Airway epithelial cell (primary cell): Measurements from ENCODE around the gene GGT7. TPM values are rescaled to one million over a fixed set of nuclear protein-coding genes. Genes with fewer than 3 reads are reported as not detected.

Source experiments
- total RNA-seq: library from RNA; depleted of rRNA; stranded (reverse); fragments of >200 nt; gene quantifications from 2 replicates; pipeline ENCODE4 v1.2.3, GENCODE V29; 2015

The GGT7 gene, protein sequence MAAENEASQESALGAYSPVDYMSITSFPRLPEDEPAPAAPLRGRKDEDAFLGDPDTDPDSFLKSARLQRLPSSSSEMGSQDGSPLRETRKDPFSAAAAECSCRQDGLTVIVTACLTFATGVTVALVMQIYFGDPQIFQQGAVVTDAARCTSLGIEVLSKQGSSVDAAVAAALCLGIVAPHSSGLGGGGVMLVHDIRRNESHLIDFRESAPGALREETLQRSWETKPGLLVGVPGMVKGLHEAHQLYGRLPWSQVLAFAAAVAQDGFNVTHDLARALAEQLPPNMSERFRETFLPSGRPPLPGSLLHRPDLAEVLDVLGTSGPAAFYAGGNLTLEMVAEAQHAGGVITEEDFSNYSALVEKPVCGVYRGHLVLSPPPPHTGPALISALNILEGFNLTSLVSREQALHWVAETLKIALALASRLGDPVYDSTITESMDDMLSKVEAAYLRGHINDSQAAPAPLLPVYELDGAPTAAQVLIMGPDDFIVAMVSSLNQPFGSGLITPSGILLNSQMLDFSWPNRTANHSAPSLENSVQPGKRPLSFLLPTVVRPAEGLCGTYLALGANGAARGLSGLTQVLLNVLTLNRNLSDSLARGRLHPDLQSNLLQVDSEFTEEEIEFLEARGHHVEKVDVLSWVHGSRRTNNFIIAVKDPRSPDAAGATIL
- 3.4 and 3.5 TPM in 2 replicates for total RNA-seq

DNA sequence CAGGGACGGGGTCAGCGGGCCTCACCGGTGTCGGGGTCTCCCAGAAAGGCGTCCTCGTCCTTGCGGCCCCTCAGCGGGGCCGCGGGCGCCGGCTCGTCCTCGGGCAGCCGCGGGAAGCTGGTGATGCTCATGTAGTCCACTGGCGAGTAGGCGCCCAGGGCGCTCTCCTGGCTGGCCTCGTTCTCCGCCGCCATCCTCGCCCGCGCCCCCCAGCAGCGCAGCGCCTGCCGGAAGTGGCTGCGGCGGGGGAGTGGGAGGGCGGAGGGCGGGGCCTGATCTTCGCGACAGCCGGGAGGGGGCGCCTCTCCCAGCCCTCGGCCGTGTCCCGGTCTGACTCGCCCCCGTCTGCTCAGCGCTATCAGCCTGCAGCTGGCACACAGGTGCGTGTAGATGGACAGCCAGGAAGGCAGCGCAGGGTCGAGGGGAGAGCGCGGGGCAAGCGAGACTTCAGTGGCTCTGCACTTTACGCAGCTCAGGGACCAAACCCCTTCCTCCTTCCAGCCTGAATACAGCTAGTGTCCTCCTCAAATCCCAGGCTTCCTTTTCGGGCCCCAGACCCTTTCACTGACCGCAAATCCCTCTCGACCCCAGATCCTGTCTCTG, at the start of gene GGT7:
Gene GGT7, minus strand, starts transcription at position 235 of the 603 bp plus-strand sequence. Its CDS starts 41 bp downstream, at position 194.

DNA sequence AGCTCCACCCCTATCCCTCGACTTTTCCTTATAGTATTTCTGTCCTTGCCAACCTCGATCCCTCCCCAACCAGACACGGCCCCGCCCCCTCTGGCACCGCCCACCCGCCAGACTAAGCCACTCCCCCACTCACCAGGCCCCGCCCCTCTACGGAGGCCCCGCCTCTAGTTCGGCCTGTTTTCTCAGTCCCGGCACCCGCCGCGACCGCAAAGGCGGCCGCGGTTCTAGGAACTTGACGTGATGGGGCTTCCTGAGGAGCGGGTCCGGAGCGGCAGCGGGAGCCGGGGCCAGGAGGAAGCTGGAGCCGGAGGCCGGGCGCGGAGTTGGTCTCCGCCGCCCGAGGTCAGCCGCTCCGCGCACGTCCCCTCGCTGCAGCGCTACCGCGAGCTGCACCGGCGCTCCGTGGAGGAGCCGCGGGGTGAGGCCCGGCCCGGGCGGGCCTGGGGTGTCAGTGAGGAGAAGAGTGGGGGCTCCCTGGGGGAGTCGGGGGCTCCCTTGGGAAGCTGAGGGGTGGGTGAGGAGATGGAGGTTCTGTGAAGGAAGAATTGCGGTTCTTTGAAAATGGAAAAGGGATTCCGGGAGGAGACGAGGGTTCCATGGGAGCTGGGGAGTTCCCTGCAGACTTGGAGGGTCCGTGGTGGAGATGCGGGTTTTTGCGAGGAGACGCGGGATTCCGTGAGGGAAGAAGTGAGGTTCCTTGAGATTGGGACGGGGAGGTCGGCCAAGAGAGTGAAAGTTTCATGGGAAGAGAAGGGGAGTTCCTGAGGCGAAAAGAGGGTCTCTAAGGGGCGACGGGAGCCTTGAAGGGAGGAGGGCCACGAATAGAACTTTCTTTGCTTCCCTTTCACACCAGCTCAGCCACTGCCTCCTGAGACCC, 4.0 kb upstream of the GGT7 start, which contains the start of gene ACSS2:
Gene ACSS2, plus strand, starts transcription at position 207 of the 877 bp plus-strand sequence. Its CDS starts 34 bp downstream, at position 241.

DNA sequence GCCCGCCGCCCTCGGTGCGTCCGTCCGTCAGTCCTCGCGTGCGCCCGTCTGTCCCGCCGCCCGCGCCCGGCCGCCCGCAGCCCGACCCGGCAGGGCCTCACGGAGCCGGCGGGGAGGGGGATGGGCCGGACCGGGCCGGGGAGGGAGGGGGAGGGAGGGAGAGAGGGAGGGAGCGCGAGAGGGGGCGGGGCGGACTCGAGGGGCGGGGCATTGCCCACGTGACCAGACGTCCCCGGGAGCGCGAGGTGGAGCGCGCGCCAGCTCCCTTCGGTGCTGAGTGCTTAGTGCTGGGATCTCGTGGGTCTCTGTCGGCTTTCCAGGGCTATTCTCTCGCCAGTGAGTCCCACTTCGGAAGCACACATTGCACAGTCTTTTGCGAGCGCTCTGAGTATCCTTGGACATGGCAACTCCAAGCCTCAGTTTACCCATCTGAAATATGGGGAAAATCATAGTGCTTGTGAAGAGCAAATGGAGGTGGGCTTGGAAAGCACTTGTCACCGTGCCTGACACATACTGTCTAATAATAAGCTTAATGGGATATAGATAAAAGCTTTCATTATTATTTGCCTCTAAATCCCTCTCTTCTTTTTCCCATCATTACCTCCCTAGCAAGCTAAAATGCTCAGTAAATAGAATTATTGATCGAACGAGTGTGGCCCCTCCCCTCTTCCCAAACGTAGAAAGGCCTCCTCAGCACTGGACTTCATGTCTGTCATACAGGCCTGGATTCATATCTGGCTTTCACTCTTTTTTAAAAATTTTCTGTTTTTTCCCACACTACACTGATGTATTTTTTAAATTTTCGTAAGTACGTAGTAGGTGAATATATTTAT, 46.9 kb downstream of the GGT7 start, which contains the start of gene NCOA6:
Gene NCOA6, minus strand, starts transcription at position 122 of the 833 bp plus-strand sequence. CDS start 43,296 bp downstream, outside the sequence.

Other genes with a start within 250 kb of the GGT7 start
- 20.0 and 23.7 TPM in 2 replicates for gene PIGU, start 195.8 kb downstream of the GGT7 start, total RNA-seq
- gene TP53INP2, start 168.5 kb downstream of the GGT7 start, total RNA-seq: 2.7 and 4.0 TPM in 2 replicates
- gene NCOA6, start 47.2 kb downstream of the GGT7 start, total RNA-seq: 4.7 and 15.9 TPM in 2 replicates
- gene ACSS2, start 3.8 kb upstream of the GGT7 start, total RNA-seq: 80.3 and 81.4 TPM in 2 replicates
- 79.0 and 83.2 TPM in 2 replicates for gene GSS, start 83.0 kb upstream of the GGT7 start, total RNA-seq
- under 0.01 TPM in 1 of 2 replicates, not detected in the other for gene MYH7B, start 83.0 kb upstream of the GGT7 start, total RNA-seq
- gene TRPC4AP, start 220.0 kb upstream of the GGT7 start, total RNA-seq: 45.9 and 58.5 TPM in 2 replicates